GM19099 (cell line): ENCODE data around the gene SLC35F5.

Source experiments
- POLR2A ChIP-seq: IDR thresholded peaks from 3 replicates; pipeline ENCODE4 v1.6.1; 2011; ENCODE audit warnings: low read depth; ENCODE audit not compliant: insufficient read length; ENCODE audit errors: extremely low read depth

SLC35F5 gene

GRCh38 chr2:113767811-113768460, 11.5 kb upstream of the SLC35F5 start:
- TF ChIP-seq POLR2A: no peak

DNA sequence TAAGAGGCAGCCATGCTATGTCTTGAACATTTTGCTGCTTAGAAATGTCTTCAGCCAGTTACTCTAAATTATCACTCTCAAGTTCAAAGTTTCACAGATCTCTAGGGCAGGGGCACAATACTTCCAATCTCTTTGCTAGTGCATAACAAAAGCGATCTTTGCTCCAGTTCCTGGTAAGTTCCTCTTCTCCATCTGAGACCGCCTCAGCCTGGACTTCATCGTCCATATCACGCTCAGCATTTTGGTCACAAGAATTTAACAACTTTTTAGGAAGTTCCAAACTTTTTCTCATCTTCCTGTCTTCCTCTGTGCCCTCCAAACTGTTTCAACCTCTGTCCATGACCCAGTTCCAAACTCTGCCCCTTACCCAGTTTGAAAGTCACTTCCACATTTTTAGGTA, 8.8 kb upstream of the SLC35F5 start:
- TF ChIP-seq POLR2A: no peak

DNA sequence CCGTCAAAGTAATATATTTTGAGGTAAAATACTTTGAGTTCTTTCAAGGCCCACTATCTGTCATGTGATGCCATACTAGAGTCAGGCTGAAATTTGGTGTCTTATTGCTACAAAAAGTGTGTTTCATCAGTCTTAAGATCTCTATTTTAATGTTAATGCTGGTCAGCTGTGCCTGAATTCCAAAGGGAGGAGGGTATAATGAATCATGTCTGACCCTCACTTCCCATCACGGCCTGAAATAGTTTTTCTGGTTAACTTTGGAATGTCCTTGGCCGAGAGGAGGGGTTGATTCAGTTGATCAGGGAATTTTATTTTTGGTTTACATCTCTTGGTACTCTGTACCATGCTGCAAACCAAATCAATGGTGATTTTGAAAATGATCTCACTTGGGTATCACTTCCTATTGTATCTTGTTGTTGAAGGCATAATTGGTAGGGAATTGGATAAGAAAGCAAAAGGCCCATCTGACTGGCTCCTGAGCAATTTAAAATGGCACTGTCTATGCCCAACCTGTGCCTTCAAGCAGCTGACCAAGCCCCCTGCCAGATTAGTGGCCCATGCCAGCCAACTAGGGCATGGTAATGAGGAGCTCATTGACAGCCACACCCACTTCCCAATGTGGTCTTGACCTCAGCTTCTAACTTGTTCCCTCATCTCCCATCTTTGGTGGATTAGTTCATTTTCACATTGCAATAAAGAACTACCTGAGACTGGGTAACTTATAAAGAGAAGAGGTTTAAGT, 6.1 kb upstream of the SLC35F5 start:
- no peak for TF ChIP-seq POLR2A

GRCh38 chr2:113760400-113760799, 4.0 kb upstream of the SLC35F5 start:
- TF ChIP-seq POLR2A: no peak

GRCh38 chr2:113757138-113757657, 756 bp upstream of the SLC35F5 start:
- no peak for TF ChIP-seq POLR2A

DNA sequence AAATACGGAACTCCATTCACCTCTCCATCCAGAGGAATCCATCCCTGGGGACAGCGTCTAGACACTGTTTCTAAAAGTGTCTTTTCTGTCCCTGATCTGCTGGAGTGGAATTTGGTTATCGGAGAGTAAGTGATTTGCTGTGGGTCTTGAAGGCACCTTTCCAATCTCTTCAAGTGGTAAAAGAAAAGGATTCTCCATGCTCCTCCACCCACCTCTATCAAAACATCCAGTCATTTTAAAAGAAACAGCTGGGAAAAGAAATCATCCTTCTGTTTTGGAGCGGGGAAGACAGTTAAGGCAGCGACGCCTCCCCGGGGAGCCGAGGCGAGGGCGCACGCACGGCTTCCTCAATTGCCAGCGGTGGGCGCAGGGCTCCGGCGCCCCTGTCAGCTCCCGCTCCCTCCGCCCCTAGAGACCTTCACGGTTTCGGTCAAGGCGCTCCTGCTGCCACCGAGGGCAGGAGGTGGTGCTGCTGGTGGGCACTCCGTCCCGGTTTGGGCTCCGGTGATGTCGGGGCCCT, 547 bp downstream of the SLC35F5 start:
- TF ChIP-seq POLR2A: no peak

DNA sequence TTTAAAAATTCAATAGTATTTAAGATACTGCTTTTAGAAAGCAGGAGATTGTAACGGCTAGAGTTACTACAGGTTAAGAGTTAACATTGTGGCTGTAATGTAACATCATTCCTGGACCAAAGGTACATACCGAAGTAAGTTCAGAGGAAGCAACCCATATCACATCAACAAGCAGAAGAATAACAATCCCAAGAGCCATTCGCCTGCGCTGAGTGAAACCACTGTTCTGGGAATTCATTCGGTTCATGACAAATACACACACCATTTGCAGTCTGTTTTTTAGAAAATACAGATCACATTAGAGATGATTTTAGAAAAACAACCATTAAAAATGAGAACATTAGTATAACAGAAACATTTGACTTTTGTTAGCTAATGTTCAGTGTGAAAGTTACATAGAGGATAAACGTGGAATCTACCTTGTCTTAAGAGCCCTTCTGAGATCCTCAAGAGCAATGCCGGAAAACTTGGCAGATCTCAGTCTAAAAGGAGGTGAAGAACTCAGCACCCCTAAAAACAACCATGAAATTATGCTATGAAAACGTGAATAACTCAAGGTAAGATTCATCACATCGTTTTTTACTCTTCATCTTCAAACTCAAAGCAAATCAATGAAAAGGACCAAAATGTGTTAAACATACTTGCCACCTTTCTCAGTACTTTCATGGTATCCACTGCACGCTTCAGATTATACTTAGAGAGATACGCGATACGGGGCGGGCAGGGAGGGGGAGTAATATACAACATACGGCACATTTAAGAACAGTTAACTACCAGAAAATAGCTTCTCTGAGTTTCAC, 1.2 kb downstream of the SLC35F5 start:
- no peak for TF ChIP-seq POLR2A

GRCh38 chr2:113754160-113754559, 2.3 kb downstream of the SLC35F5 start:
- no peak for TF ChIP-seq POLR2A

GRCh38 chr2:113750385-113750784, 6.1 kb downstream of the SLC35F5 start:
- TF ChIP-seq POLR2A: no peak

DNA sequence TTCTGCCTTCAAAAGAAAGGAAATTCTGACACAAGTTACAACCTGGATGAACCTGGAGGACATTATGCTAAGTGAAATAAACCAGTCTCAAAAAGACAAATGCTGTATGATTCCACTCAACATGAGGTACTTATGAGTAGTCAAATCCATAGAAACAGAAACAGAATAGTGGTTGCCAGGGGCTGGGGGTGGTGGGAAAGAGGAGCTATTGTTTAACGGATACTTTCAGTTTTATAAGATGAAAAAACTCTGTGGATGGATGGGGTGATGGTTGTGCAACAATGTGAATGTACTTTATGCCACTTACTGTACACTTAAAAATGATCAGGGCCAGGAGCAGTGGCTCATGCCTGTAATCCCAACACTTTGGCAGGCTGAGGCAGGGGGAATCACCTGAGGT, 15.4 kb downstream of the SLC35F5 start:
- TF ChIP-seq POLR2A: no peak

DNA sequence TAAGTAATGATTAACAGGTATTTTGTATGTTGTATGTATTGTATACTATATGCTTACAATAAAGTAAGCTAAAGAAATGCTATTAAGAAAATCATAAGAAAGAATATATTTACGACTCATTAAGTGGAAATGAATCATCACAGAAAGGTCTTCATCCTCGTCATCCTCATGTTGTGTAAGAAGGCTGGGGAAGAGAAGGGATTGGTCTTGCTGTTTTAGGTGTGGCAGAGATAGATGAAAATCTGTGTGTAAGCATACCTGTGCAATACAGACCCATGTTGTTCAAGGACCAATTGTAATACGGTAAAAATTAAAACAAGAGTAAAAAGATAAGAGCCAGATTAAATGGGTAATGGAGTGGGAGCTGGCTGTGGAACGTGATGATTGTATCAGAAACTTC, 16.6 kb downstream of the SLC35F5 start:
- TF ChIP-seq POLR2A: no peak

GRCh38 chr2:113734185-113734584, 22.3 kb downstream of the SLC35F5 start:
- no peak for TF ChIP-seq POLR2A

- TF ChIP-seq POLR2A: no peak
Observed at GRCh38 chr2:113724010-113724409, 32.4 kb downstream of the SLC35F5 start.

GRCh38 chr2:113723411-113723810, 33.0 kb downstream of the SLC35F5 start:
- TF ChIP-seq POLR2A: no peak

DNA sequence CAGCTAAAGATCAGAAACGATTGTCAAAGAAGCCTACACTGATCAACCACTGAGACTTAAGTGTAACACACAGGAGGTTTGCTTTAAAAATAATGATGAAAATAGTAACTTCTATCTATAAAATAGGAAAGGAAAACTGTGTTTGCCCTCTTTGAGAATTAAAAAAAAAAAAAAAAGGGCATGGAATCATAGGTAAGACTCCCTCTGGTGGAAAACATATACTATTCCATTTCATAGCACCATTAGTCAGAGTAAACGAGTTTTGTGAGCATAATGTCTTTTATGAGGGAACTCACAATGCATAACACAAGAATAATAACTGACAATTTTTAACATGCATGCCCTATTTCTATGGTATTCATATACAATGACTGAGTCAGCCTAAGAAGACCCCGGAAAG, 36.3 kb downstream of the SLC35F5 start:
- no peak for TF ChIP-seq POLR2A
